ENCODE results near the gene ALG6. TPM values are rescaled to one million over a fixed set of nuclear protein-coding genes. Genes with fewer than 3 reads are reported as not detected.

ALG6 gene
- total RNA-seq, 1 donor from 2014 or later, result 32.0 TPM

GRCh38 chr1:63480057-63480456, 112.6 kb downstream of the ALG6 start:
- intact Hi-C loops (cut with micrococcal nuclease), result no loop called here

DNA sequence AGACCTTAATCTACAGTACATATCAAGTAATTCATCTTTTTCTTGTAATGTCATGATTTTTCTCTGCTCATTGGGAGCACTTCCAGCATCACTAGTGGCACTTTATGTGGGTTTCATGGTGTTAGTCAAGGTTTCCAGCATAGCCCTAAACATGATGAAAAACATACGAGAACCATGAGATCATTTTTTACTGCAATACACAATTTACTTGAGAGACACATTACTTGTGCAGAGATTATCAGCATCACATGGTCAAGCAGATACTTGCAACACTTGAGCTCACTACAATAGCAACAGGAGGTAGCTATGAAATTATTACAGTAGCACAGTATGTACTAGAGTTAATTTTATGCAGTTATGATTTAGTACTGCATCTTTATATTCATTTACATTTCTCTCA, 119.2 kb downstream of the ALG6 start:
- intact Hi-C loops (cut with micrococcal nuclease), result no loop called here

- intact Hi-C loops (cut with micrococcal nuclease), result no loop called here
Measured at GRCh38 chr1:63487336-63488065, 120.1 kb downstream of the ALG6 start.

Other genes with a start within 250 kb of the ALG6 start
- gene FOXD3, start 45.1 kb upstream of the ALG6 start, total RNA-seq, result 0.09 TPM in 1 of 2 replicates, not detected in the other
- 58.6 and 58.8 TPM in 2 replicates for gene ITGB3BP, start 155.6 kb downstream of the ALG6 start, total RNA-seq
- 7.6 and 9.2 TPM in 2 replicates for gene EFCAB7, start 155.9 kb downstream of the ALG6 start, total RNA-seq
- 49.8 and 50.9 TPM in 2 replicates for gene PGM1, start 225.8 kb downstream of the ALG6 start, total RNA-seq

All from T-helper 2 cell treated with Interferon-gamma antibody and Interleukin-4, amounts not matched to agents 100 ng/mL and 5 ng/mL, for 36 hours (primary cell).